Rectal smooth muscle tissue (tissue), 1 donor: Measurements from ENCODE around the gene SLC34A1.
"Not testable (repeated sequence)": the region's sequence is repeated elsewhere in the genome, so short reads cannot be mapped to it uniquely, and the experiment has no call there.

ENCODE experiments used
- H3K27ac ChIP-seq: one replicate; pipeline ENCODE4 v1.7.0; 2013; ENCODE audit warnings: low read depth, low read length, inconsistent platforms
- H3K27me3 ChIP-seq: one replicate; pipeline ENCODE4 v1.7.0; 2013; ENCODE audit warnings: low read length; ENCODE audit not compliant: control insufficient read depth, insufficient read depth
- H3K36me3 ChIP-seq: one replicate; pipeline ENCODE4 v1.7.0; 2013; ENCODE audit warnings: low read length; ENCODE audit not compliant: control insufficient read depth, insufficient read depth
- H3K4me1 ChIP-seq: one replicate; pipeline ENCODE4 v1.7.0; 2013; ENCODE audit warnings: low read length; ENCODE audit not compliant: control insufficient read depth, insufficient read depth
- H3K4me3 ChIP-seq: one replicate; pipeline ENCODE4 v1.7.0; 2013; ENCODE audit warnings: low read length
- H3K9ac ChIP-seq: one replicate; pipeline ENCODE4 v1.7.0; 2013; ENCODE audit warnings: low read length

The SLC34A1 gene

DNA sequence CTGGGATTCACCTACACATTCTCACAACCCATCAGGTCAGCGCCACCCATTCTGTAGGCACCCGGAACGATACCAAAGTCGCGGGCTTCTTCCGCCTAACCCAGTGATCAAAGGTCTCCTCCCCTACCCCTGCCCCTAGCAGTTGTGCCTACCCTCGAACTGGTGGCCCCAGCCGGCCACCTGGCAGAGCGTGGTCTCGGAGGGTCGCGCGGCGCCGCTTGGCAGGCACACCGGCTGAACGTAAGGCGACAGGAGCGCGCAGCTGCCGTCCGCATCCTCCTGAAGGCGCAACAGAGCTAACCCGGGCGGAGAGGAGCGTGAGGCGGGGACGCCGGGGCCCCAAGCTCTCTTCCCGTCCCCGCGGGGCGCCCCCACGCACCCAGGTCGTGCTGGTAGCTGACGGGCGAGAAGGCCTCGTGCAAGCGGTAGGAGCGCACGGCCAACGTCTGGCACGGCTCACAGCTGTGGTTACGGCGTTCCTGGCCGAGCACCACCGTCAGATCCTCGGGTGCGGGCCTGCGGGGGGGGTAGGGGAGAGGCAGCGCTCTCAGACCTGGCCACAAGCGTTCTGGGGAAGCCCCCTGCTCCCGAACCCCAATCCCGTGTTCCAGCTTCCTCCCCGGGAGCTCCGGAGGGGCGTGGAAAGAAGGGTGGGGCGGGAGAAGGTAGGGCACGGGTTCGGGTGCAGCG, 19.0 kb downstream of the SLC34A1 start:
- Histone ChIP-seq H3K4me1 (peaks cover 11% of the 10 kb centered on the region), H3K27me3 (peaks cover 18% of the 10 kb centered on the region), H3K4me3 (peak overlapping the region; percentile 71), H3K36me3 (no peaks in the 10 kb centered on the region), H3K27ac (no peak overlapping the region), H3K9ac (peak overlapping the region; percentile 10)

DNA sequence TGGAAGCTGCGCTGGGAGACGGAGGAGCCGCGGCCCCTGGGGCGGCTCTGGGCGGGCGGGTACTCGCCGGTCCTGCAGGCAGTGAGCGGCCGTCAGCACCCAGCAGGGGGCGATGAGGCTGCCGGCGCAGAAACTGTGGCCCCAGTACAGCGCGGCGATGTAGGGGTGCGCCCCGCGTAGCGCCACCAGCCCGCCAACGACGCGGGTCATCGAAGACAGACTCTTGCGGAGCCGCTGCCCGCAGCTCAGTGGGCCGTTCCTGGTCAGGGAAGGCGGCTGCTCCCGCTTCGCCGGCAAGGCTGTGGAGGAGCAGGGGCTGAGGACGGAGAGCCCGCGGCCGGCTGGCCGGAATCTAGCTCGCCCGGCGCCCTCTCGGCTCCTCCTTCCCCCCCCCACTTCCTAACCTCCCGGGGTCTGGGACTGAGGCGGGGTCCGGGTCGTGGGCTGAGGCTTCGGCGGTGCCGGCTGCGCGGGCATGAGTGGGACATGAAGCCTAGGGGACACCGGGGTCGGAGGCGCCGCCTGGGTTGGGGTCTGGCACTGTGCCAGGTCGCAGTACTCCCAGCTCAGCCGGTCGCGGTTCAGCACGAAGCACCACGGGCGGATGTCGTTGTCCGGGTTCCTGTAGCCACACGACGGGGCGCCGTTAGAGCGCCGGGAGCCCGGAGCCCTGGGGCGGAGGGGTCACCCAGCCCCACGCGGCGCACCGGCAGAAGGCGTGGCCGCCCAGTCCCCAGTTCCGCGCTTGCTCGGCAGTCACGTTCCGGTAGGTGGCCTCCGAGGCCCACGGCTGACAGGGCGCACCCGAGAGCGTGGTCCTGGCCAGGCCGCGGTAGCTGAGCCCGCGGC, 19.8 kb downstream of the SLC34A1 start:
- Histone ChIP-seq H3K4me1 (peaks cover 11% of the 10 kb centered on the region), H3K27me3 (peaks cover 18% of the 10 kb centered on the region), H3K9ac (peak overlapping the region; percentile 10), H3K27ac (no peak overlapping the region), H3K36me3 (no peaks in the 10 kb centered on the region), H3K4me3 (peak overlapping the region; percentile 71)

DNA sequence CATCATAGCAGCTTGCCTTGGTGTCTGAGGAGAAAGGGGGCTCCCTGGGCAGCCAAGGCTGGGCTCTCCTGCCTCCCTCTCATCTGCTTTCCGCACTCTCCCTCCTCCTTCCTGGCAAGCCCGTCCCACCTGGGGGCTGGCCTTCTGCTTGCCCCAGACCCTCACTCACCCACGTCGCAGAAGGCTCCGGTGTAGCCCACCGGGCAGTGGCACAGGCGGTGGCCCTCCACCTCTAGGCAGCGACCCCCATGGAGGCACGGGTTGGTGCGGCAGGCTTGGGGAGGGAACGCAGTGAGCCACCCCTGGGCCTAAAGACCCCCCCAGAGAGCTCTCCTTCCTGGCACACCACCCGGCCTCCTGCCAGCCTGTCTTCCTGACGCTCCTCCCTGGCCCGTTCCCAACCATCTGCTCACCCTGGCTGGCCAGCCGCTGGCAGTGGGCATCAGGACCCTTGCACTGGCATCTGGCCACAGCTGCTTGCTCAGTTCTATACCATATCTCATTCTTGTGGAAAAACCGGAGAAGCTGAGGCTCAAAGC, 20.5 kb downstream of the SLC34A1 start:
- H3K4me3 ChIP-seq, result peak overlapping the region; percentile 71
- peaks cover 17% of the 10 kb centered on the region for H3K27me3 ChIP-seq
- H3K9ac ChIP-seq, result no peak overlapping the region
- H3K27ac ChIP-seq, result no peak overlapping the region
- no peaks in the 10 kb centered on the region for H3K36me3 ChIP-seq
- peaks cover 11% of the 10 kb centered on the region for H3K4me1 ChIP-seq

DNA sequence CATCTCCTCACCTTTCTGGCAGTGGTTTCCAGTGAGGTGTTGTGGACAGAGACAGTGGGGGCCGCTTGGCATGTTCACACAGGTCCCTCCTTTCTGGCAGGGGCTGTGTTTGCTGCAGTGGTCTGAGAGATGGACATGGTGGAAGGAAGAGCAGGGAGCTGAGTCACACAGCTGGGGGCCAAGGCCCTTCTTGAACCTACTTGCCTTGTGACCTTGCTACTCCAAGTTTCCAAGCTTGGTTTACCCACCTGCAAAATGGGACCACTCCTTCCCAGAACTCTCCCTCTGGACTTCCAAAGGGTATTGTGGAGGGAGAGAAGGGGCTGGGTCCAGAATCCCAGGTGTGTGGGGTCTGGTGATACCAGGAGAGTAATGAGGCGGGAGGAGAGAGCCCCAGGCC, 21.1 kb downstream of the SLC34A1 start:
- no peak overlapping the region for H3K27ac ChIP-seq
- H3K4me1 ChIP-seq, result peaks cover 11% of the 10 kb centered on the region
- H3K9ac ChIP-seq, result no peak overlapping the region
- H3K27me3 ChIP-seq, result peaks cover 11% of the 10 kb centered on the region
- H3K36me3 ChIP-seq, result no peaks in the 10 kb centered on the region
- no peak overlapping the region for H3K4me3 ChIP-seq

DNA sequence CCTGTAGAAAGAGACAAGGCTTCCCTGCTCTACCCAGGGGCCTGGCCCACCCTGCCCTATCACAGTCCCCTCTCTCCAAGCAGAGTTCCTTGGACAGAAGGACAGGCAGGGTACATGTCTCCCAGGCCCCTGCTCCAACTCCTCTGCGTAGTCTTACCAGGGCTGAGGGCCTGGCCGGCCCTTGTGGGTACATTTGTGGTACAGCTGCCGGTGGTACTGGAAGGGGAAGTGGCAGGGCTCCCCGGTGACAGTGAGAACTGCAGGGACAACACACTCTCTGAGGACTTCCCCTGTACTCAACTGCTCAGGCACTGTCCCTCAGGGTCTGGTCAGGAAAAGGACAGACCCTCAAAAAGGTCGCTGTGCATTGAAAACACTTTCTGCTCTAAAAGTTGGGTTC, 21.6 kb downstream of the SLC34A1 start:
- H3K27me3 ChIP-seq, result peaks cover 10% of the 10 kb centered on the region
- peaks cover 11% of the 10 kb centered on the region for H3K4me1 ChIP-seq
- H3K4me3 ChIP-seq, result no peak overlapping the region
- no peak overlapping the region for H3K9ac ChIP-seq
- no peak overlapping the region for H3K27ac ChIP-seq
- H3K36me3 ChIP-seq, result no peaks in the 10 kb centered on the region

DNA sequence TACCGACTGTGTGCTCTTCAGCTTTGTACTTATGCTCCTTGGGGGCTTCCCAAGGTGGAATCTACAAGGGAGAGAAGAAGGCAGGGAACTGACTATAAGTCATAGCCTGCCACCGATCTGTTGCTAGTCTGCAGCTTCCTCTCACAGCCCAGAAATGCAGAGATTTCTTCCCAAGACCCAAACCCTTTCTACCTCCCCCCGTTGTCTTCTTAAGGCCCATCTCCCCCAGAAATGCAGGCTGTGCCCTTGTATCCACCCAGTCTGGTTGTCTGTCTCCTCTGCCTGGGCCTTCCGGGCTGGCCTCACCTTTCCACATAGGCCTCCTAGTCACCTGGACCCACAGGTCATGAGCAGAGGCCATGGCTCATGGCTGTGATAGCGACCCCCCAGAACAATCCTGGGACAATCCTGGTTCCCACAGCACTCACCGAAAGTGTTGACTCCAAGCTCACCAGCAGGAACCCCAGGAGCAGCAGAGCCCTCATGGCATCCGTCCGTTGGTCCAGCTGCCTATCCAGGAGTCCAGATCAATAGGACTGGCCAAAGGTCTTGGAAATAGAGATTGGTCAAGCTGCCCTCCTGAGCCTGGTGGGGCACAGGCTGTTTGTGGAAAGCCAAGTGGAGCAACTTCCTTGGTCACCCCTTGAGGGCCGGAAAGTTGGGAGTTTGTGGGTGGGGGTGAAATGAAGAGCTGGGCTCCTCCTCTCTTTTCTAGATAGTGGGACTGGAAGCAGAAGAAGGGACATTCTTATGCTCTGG, 25.0 kb downstream of the SLC34A1 start, which contains the start of gene F12:
Gene F12, minus strand, starts transcription at position 522 of the 759 bp plus-strand sequence. Its CDS starts 37 bp downstream, at position 485.
- H3K27ac ChIP-seq, result no peak within 1 kb of the TSS
- no peak within 1 kb of the TSS for H3K9ac ChIP-seq
- no peaks in the 10 kb centered on the region for H3K27me3 ChIP-seq

DNA sequence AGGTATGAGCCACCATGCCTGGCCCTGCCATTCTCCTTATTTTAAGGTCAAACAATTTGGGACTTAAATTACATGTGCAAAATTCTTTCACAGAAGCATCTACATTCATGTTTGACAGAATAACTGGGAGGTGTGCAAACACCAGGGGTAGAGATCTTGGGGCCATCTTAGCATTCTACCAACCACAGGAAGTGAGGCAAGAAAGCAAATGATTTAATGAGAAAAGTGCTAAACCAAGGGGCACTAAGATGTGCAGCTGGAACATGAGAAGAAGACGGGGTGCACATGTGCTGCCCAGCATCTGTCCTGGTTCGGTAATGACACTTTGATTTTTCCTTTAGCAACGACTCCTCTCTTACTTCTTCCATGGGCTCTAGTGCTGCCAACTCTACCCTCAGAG, 26.3 kb downstream of the SLC34A1 start:
- no peak overlapping the region for H3K9ac ChIP-seq
- H3K27me3 ChIP-seq, result no peaks in the 10 kb centered on the region
- H3K4me3 ChIP-seq, result no peak overlapping the region
- H3K4me1 ChIP-seq, result no peaks in the 10 kb centered on the region
- H3K36me3 ChIP-seq, result no peaks in the 10 kb centered on the region
- no peak overlapping the region for H3K27ac ChIP-seq

More for the DNA sequence above, 25.0 kb downstream of the SLC34A1 start, which contains the start of gene F12:
- Histone ChIP-seq H3K4me1 (peaks cover 2% of the 10 kb centered on the region), H3K36me3 (no peaks in the 10 kb centered on the region), H3K4me3 (no peak within 1 kb of the TSS)

DNA sequence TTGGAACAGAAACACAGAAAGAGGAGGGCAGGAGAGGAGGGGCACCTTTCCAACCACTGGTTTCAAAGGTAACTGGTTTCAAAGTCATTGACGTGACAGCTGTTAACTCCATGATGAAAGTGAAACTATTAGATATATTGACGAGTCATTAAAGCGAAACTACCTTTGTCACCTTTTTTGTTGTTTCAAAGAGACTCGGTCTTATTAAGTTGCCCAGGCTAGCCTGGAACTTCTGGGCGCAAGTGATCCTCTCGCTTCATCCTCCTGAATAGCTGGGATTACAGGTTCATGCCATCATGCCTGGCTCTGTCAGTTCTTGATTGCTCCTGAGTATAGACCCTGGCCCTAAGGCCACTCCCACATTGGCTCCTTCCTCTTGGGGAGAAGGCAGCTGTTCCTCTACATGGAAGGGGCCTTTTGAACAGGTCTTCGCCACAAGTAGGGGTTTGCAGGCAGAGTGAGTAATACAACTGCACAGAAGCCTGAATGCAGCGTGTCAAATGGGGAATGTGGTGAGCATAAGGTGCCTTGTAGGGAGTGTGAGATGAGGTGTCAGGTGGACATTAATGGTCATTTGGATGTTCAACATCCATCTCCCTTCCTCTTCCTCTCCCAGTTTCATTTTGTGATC, 28.5 kb downstream of the SLC34A1 start:
- Histone ChIP-seq H3K4me3 (no peak overlapping the region), H3K9ac (no peak overlapping the region), H3K36me3 (no peaks in the 10 kb centered on the region), H3K4me1 (no peaks in the 10 kb centered on the region), H3K27ac (no peak overlapping the region), H3K27me3 (no peaks in the 10 kb centered on the region)

DNA sequence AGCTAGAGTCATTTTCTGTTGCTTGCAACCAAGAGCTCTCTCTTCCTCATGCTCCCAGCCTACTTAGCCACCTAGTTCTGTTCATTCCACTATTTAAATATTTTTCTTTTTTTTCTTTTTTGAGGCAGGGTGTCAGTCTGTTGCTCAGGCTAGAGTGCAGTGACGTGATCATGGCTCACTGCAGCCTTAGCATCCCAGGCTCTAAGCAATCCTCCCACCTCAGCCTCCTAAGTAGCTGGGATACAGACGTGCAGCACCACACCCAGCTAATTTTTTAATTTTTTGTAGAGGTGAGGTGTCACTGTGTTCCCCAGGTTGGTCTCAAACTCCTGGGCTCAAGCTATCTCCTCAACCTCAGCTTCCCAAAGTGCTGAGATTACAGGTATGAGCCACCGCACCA, 30.2 kb downstream of the SLC34A1 start:
- Histone ChIP-seq H3K27me3 (no peaks in the 10 kb centered on the region), H3K4me1 (no peaks in the 10 kb centered on the region), H3K9ac (no peak overlapping the region), H3K27ac (no peak overlapping the region), H3K4me3 (no peak overlapping the region), H3K36me3 (no peaks in the 10 kb centered on the region)

DNA sequence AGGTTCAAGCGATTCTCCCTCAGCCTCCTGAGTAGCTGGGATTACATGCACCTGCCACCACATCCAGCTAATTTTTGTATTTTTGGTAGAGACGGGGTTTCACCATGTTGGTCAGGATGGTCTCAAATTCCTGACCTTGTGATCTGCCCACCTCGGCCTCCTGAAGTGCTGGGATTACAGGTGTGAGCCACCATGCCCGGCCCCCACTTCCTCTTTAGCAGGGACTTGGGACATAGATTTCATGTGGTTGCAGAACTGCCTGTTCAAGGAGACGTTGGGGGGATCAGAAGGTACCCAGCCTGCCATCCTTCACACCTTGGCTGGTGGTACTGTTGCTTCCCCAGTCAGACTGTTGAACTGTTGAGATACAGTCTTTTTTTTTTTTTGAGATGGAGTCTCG, 32.8 kb downstream of the SLC34A1 start:
- H3K36me3 ChIP-seq, H3K27ac ChIP-seq, H3K4me1 ChIP-seq, H3K4me3 ChIP-seq, H3K9ac ChIP-seq, H3K27me3 ChIP-seq: not testable (repeated sequence)

DNA sequence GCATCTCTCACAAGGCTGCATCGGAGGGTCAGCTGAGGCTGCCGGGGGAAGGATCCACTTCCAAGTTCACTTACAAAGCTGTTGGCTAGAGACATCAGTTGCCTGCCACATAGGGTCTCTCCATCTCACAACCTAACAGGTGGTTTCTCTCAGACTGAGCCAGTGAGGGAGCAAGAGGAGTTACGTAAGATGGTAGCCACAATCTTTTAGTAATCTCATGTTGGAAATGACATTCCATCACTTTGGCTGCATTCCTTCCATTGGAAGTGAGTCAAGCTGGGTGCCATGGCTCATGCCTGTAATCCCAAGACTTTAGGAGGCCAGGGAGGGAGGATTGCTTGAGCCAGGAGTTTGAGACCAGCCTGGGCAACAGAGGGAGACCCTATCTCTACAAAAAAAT, 34.8 kb downstream of the SLC34A1 start:
- H3K27ac ChIP-seq, result no peak overlapping the region
- no peaks in the 10 kb centered on the region for H3K27me3 ChIP-seq
- no peaks in the 10 kb centered on the region for H3K36me3 ChIP-seq
- H3K4me1 ChIP-seq, result no peaks in the 10 kb centered on the region
- no peak overlapping the region for H3K9ac ChIP-seq
- H3K4me3 ChIP-seq, result no peak overlapping the region

DNA sequence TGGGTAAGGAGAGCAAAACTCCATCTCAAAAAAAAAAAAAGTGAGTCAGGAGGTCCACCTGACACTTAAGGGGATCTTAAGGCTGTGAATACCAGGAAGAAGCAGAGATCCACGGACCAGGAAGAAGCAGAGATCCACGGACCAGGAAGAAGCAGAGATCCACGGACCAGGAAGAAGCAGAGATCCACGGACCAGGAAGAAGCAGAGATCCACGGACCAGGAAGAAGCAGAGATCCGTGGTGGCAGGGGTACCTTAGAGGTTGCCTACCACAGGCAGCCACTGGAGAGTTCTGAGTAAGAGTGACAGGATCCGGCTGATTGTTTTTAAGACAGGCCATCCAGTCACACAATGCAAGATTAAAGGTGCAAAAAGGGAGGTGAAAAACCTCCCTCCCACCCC, 36.2 kb downstream of the SLC34A1 start:
- not testable (repeated sequence) for H3K4me3 ChIP-seq, H3K27ac ChIP-seq, H3K36me3 ChIP-seq, H3K9ac ChIP-seq, H3K27me3 ChIP-seq, H3K4me1 ChIP-seq
